CD4-positive, alpha-beta T cell treated with Interleukin-1 beta for 1 hour (primary cell): ENCODE data around the gene TAOK1.
"Not testable (repeated sequence)": the region's sequence is repeated elsewhere in the genome, so short reads cannot be mapped to it uniquely, and the experiment has no call there.

Source experiments
- DNase-seq, 2 donors: peaks; one replicate each; pipeline ENCODE4 v3.0.0-alpha.2; 2020 to 2022

Gene TAOK1

DNA sequence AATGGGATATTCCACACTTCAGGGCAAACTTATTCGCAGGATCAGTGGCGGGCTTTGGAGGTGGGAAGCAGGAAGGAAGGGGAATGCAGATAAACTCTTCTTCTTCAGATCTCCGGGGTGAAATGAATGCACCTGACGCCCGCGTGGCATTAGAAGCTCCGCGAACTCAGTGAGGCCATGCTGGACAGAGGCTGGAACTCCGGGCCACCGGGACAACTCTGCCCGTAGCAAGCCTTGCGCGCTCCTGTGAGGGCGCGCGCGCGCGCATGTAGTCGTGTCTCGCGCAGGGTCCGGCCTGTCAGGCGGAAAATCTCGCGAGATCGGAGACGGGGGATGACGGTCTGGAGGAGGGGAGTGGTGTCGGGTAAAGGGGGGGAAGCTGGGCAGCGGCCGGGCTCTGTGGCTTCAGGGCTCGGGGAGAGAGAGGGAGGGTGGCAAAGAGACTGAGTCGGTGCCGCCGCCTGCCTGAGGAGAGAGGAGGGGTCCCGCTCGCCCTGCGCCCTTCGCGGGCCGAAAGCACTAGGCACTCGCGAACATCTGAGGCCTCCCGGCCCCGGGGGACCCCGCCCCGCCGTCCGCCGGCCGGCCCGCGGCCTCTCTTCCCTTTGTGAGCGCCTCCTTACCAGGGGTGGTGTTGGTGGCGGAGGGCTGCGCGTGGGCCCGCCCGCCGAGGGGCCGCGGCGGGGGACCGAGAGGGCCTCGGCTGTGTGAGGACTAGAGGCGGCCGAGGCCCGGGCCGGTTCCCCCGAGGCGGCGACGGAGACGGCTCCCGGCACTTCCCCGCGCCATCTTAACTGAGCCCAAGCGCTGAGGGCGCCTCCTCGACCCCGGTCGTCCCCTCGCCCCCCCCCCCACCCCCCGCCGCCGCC, at the start of gene TAOK1:
TAOK1 (plus strand) TSS at position 382 of the 869 bp plus-strand sequence. CDS start 61,186 bp downstream, outside the sequence.
- DNase-seq, result peak; percentile 97 to 98

DNA sequence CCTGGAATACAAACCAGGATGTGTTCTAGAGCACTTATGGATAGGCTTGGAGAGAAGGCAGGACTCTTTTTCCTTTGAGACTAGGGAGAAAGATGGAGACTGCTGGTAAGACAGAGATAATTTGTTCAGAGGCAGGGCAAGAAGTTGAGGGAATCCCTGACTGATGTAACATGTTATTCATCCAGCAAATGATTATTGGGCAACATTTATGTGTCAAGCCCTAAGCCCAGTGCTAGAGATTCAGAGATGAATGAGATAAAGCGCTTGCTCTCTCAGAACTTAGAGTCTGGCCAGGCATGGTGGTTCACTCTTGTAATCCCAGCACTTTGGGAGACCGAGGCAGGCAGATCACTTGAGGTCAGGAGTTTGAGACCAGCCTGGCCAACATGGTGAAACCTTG, 48.4 kb upstream of the TAOK1 start:
- DNase-seq, result no peak

- no peak for DNase-seq
These were observed 47.9 kb upstream of the TAOK1 start for GRCh38 chr17:29342158-29342765.

DNA sequence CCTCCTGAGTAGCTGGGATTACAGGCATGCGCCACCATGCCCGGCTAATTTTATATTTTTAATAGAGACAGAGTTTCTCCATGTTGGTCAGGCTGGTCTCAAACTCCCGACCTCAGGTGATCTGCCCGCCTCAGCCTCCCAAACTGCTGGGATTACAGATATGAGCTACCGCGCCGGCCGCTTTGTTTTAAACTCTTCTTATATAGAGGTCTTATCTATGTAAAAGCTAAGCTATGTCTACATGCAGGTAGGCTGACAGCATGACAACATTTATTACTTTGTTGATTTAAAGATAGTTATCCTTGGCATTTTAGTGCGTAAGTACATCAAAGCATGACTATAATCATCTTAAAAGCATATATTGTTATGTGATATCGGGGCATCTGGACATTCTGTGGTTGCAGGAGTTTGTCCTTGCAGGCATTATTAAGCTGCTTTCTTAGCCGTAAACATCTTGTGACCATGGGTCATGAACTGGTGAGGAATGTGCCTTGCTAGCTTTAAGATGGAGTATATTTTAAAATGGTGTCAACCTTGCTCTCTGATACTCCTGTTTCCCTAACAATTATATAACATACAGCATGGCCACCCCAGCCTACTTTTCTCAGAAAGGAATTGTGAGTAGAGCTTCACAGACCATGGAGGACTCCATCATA, 45.8 kb upstream of the TAOK1 start:
- DNase-seq, result no peak

- no peak for DNase-seq
These were observed 45.1 kb upstream of the TAOK1 start for GRCh38 chr17:29345066-29345465.

- DNase-seq, result not testable (repeated sequence)
These were observed 44.7 kb upstream of the TAOK1 start for GRCh38 chr17:29345470-29345869.

GRCh38 chr17:29346462-29346861, 43.7 kb upstream of the TAOK1 start:
- DNase-seq, result no peak

DNA sequence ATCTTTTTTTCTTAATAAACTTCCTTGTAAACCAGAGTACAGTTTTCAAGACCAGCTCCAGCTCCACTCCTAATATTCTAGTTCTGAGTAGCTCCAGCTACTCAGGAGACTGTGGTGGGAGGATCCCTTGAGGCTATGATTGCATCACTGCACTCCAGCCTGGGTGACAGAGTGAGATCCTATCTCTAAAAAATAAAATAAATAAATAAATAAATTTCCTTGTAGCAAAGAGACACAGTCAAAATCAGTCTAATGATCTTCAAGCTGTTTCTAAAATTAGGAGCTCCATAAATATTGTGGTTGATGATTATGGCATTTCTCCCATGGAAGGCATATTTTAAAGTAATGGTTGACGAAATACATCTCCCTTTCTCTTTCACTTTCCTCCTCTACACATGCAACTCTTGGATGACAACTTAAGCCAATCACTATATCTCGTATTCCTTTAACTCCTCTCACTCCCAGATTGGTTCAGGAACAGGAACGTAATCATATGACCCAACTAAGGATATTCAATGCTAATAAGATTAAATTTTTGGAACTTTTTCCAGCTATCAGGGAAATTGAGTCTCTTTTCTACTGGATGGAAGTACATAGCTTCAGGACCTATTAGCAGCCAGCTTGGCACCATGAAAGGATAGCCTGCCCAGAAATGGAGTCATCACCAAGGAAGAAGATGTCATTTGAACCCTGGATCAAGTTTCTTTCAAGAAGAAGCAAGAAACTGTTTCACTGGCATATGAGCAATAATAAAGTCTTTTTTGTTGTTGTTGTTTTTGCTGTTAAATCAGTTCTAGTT, 42.1 kb upstream of the TAOK1 start:
- DNase-seq, result no peak

GRCh38 chr17:29349409-29349808, 40.8 kb upstream of the TAOK1 start:
- no peak for DNase-seq

DNA sequence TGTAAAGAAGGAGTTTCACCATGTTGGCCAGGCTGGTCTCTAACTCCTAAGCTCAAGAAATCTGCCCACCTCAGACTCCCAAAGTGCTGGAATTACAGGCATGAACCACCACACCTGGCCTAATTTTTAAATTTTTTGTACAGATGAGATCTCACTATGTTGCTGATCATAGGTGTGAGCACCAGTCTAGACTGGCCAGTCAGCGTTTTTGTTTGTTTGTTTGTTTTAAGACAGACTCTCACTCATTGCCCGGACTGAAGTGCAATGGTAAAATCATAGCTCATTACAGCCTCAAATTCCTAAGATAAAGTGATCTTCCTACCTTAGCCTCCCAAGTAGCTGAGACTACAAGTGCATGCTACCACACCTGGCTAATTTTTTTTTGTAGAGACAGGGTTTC, 38.0 kb upstream of the TAOK1 start:
- no peak for DNase-seq

DNA sequence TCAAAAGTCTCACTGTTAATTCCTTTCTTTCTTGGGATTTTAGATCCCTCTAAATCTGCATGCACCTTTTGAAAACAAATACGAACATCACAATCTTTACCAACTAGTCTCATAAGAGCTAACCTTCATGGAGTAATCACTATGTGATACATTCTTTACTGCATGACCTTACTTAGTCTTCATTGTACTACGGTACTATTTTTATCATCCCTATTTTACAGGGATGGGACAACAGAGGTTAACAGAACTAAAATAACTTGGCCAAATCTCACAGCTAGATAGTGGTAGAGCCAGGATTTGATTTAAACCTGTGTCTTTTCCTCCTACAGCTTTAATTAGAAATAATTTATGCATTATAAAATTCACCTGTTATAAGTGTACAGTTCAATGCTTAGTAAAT, 32.9 kb upstream of the TAOK1 start:
- DNase-seq, result no peak

DNA sequence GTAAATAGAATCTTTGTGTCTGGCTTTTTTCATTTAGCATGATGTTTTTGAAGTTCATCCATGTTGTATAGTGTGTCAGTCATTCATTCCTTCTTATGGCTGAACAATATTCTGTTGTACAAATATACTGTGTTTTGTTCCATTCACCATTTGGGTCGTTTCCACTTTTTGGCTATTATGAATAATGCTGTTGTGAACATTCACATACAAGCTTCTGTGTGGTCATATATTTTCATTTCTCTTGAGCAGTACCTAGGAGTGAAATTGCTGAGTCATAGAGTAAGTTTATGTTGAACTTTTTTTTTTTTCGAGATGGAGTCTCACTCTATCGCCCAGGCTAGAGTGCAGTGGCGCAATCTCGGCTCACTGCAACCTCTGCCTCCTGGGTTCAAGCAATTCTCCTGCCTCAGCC, 32.3 kb upstream of the TAOK1 start:
- no peak for DNase-seq

GRCh38 chr17:29358416-29358815, 31.7 kb upstream of the TAOK1 start:
- DNase-seq, result no peak

- DNase-seq, result no peak
These were observed 30.4 kb upstream of the TAOK1 start for GRCh38 chr17:29359777-29360176.

- DNase-seq, result no peak
These were observed 26.4 kb upstream of the TAOK1 start for GRCh38 chr17:29363716-29364115.

- DNase-seq, result no peak
These were observed 25.5 kb upstream of the TAOK1 start for GRCh38 chr17:29364691-29365090.

- no peak for DNase-seq
These were observed 22.0 kb upstream of the TAOK1 start for GRCh38 chr17:29368161-29368560.

- DNase-seq, result no peak
These were observed 21.2 kb upstream of the TAOK1 start for GRCh38 chr17:29368926-29369325.

- peak; percentile 60 to 71 for DNase-seq
These were observed 20.1 kb upstream of the TAOK1 start for GRCh38 chr17:29369831-29370735.

DNA sequence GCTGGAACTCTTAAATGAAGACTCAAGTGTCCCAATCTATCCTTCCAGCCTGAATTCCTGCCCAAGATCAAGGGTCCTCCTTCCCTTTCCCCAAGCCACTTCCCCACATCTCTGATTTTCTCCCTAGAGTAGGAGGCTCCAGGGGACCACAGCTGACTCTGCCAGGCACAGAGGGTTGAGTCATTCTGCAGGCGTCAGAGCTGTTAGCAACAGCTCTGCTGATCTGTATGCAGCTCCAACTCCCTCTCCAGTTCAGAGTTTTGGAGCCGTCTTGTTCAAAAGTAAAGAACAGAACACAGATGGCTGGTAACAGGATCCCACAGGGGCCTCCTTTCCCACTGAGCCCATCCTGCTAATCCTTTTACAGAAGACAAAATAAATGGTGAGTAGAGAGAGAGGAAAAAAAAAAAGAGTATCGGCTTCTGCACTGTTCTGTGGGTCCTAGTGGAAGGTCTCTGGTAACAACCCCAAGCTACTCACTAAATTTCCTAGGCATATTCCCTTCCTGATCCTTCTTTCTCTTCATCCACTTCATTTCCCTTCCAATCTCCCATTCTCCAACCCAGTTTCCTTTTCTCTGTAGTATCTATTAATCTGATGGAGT, 13.4 kb upstream of the TAOK1 start:
- no peak for DNase-seq

DNA sequence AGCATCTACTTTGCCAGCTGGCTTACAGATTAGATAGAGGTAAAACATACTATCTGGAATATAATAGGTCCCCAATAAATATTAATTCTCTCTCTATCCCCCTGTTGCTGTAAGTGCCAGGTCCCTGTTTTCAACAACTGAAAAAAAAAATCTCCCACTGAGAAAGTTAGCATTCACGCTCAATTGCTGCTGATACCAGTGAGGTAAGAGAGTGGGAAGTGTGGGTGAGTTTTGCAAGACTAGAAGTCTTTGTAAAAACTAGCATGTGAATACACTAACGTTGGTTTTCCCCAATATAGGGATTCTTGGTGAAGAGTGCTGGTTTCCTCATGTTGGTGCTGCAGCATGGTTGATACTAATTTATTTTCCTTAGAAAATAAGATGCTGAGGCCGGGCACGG, 11.7 kb upstream of the TAOK1 start:
- DNase-seq, result no peak
